Measurements from ENCODE around the gene ADAMTS17. TPM values are rescaled to one million over a fixed set of nuclear protein-coding genes. Genes with fewer than 3 reads are reported as not detected.

ADAMTS17 gene
- total RNA-seq, 1 experiment from 2014 or later: 0.15 TPM

DNA sequence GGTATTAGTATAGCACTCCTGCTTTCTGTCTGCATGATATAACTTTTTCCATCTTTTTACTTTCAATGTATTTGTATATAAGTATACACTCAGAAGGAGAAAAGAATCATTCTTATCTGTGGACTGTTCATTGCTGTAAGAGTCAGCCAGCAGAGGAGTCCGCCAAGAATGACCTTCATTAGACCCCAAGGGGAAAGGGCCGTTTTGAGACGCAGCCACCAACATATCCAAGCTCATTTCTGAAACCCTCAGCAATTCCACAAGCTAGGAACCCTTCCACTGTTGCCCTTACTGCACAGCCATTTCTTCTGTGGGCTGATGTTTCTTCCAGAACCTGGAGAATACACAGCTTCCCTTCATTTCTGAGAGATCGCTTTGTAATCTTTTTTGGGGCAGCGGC, 301.8 kb downstream of the ADAMTS17 start:
- no peak overlapping the region for H3K4me3 ChIP-seq (ENCODE audit: low read depth, low read length, poor library complexity, severe bottlenecking)
- ChIA-PET POLR2A (ENCODE audit: low non-redundant PET) (no interaction called here), CTCF (no interaction called here)
- no peaks in the 10 kb centered on the region for H3K9me3 ChIP-seq (ENCODE audit: low read depth, low read length, poor library complexity, severe bottlenecking)
- H3K36me3 ChIP-seq (ENCODE audit: insufficient read depth, low read length, poor library complexity, severe bottlenecking): no peaks in the 10 kb centered on the region
- no peak overlapping the region for H3K27ac ChIP-seq (ENCODE audit: low read depth, low read length, poor library complexity, severe bottlenecking)
- TF ChIP-seq EZH2 (IDR thresholded peaks at IDR 0.05; ENCODE audit: borderline replicate concordance, low read depth, low read length, poor library complexity, severe bottlenecking): no peak
- TF ChIP-seq, protein P1, sequence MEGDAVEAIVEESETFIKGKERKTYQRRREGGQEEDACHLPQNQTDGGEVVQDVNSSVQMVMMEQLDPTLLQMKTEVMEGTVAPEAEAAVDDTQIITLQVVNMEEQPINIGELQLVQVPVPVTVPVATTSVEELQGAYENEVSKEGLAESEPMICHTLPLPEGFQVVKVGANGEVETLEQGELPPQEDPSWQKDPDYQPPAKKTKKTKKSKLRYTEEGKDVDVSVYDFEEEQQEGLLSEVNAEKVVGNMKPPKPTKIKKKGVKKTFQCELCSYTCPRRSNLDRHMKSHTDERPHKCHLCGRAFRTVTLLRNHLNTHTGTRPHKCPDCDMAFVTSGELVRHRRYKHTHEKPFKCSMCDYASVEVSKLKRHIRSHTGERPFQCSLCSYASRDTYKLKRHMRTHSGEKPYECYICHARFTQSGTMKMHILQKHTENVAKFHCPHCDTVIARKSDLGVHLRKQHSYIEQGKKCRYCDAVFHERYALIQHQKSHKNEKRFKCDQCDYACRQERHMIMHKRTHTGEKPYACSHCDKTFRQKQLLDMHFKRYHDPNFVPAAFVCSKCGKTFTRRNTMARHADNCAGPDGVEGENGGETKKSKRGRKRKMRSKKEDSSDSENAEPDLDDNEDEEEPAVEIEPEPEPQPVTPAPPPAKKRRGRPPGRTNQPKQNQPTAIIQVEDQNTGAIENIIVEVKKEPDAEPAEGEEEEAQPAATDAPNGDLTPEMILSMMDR (conservative IDR thresholded peaks at IDR 0.05; ENCODE audit: low read depth, low read length): no peak
- no peaks in the 10 kb centered on the region for H3K27me3 ChIP-seq (replicated peaks; ENCODE audit: insufficient read depth, low read depth, low read length, poor library complexity)
- no peak for DNase-seq (ENCODE audit: low spot score)
- intact Hi-C loops (cut with micrococcal nuclease; ENCODE audit: unreplicated experiment): no loop called here
- BruUV-seq (replicated peaks): no TSS peak
- no peaks in the 10 kb centered on the region for H3K4me1 ChIP-seq (ENCODE audit: insufficient read depth, low read length, poor library complexity, severe bottlenecking)

GRCh38 chr15:100038736-100039135, 303.0 kb downstream of the ADAMTS17 start:
- POLR2A ChIA-PET (ENCODE audit: low non-redundant PET): no interaction called here
- no peaks in the 10 kb centered on the region for H3K4me1 ChIP-seq (ENCODE audit: insufficient read depth, low read length, poor library complexity, severe bottlenecking)
- intact Hi-C loops (cut with micrococcal nuclease; ENCODE audit: unreplicated experiment): no loop called here
- CTCF ChIA-PET: no interaction called here
- BruUV-seq (replicated peaks): no TSS peak
- no peak overlapping the region for H3K4me3 ChIP-seq (ENCODE audit: low read depth, low read length, poor library complexity, severe bottlenecking)
- H3K27ac ChIP-seq (ENCODE audit: low read depth, low read length, poor library complexity, severe bottlenecking): no peak overlapping the region
- H3K36me3 ChIP-seq (ENCODE audit: insufficient read depth, low read length, poor library complexity, severe bottlenecking): no peaks in the 10 kb centered on the region
- DNase-seq (ENCODE audit: low spot score): no peak
- no peaks in the 10 kb centered on the region for H3K9me3 ChIP-seq (ENCODE audit: low read depth, low read length, poor library complexity, severe bottlenecking)
- TF ChIP-seq, protein P1 (conservative IDR thresholded peaks at IDR 0.05; ENCODE audit: low read depth, low read length): no peak
- H3K27me3 ChIP-seq (replicated peaks; ENCODE audit: insufficient read depth, low read depth, low read length, poor library complexity): no peaks in the 10 kb centered on the region

GRCh38 chr15:100037901-100038300, 303.9 kb downstream of the ADAMTS17 start:
- no TSS peak for BruUV-seq (replicated peaks)
- Histone ChIP-seq H3K27ac (ENCODE audit: low read depth, low read length, poor library complexity, severe bottlenecking) (no peak overlapping the region), H3K4me3 (ENCODE audit: low read depth, low read length, poor library complexity, severe bottlenecking) (no peak overlapping the region), H3K4me1 (ENCODE audit: insufficient read depth, low read length, poor library complexity, severe bottlenecking) (no peaks in the 10 kb centered on the region), H3K36me3 (ENCODE audit: insufficient read depth, low read length, poor library complexity, severe bottlenecking) (no peaks in the 10 kb centered on the region), H3K9me3 (ENCODE audit: low read depth, low read length, poor library complexity, severe bottlenecking) (no peaks in the 10 kb centered on the region), H3K27me3 (replicated peaks; ENCODE audit: insufficient read depth, low read depth, low read length, poor library complexity) (no peaks in the 10 kb centered on the region)
- CTCF ChIA-PET: no interaction called here
- no peak for DNase-seq (ENCODE audit: low spot score)
- POLR2A ChIA-PET (ENCODE audit: low non-redundant PET): no interaction called here
- TF ChIP-seq, protein P1 (conservative IDR thresholded peaks at IDR 0.05; ENCODE audit: low read depth, low read length): no peak
- no peak for TF ChIP-seq EZH2 (IDR thresholded peaks at IDR 0.05; ENCODE audit: borderline replicate concordance, low read depth, low read length, poor library complexity, severe bottlenecking)
- intact Hi-C loops (cut with micrococcal nuclease; ENCODE audit: unreplicated experiment): no loop called here
